ENCODE results near the gene NCAPH2. TPM values are rescaled to one million over a fixed set of nuclear protein-coding genes. Genes with fewer than 3 reads are reported as not detected.

NCAPH2 gene
- total and polyA plus RNA-seq, 2 of the 13 experiments (the other 11 are each of a cell fraction or from before 2014, with no cell fraction given): 28.1 to 64.4 TPM

GRCh38 chr22:50526108-50526833 lies 18.2 kb downstream of the NCAPH2 start (continued):
- no peak for TF ChIP-seq TFE3 (CRISPR knock-in tag; IDR thresholded peaks at IDR 0.05)
- TF ChIP-seq SP2 (CRISPR knock-in tag; IDR thresholded peaks at IDR 0.05): no peak
- TF ChIP-seq ZNF224 (CRISPR knock-in tag; IDR thresholded peaks at IDR 0.05): peak; percentile 58; the same call in 1 of the 2 replicates
- TF ChIP-seq GMEB1 (CRISPR knock-in tag; IDR thresholded peaks at IDR 0.05; ENCODE audit: borderline replicate concordance): no peak
- no peak; the same call in 1 of the 2 replicates for TF ChIP-seq GABPB1 (CRISPR knock-in tag; IDR thresholded peaks at IDR 0.05)
- TF ChIP-seq ATAD3A (CRISPR knock-in tag; IDR thresholded peaks at IDR 0.05): 0 out of 2 replicates have a peak, but pooled peaks have one; percentile 42
- no peak for TF ChIP-seq ZNF747 (CRISPR knock-in tag; IDR thresholded peaks at IDR 0.05; ENCODE audit: borderline replicate concordance)
- no peak for TF ChIP-seq ZNF619 (CRISPR knock-in tag; IDR thresholded peaks at IDR 0.05)
- TF ChIP-seq ZFX (CRISPR knock-in tag; IDR thresholded peaks at IDR 0.05; ENCODE audit: low read depth): no peak; the same call in 1 of the 2 replicates
- TF ChIP-seq MIER3 (CRISPR knock-in tag; IDR thresholded peaks at IDR 0.05; ENCODE audit: borderline replicate concordance): no peak
- no peak for TF ChIP-seq SMAD3 (CRISPR knock-in tag; IDR thresholded peaks at IDR 0.05)
- TF ChIP-seq ETV6 (CRISPR knock-in tag; conservative IDR thresholded peaks at IDR 0.05): no peak; the same call in 1 of the 2 replicates
- TF ChIP-seq SP1 (IDR thresholded peaks at IDR 0.05): no peak
- 0 out of 2 replicates have a peak, but pooled peaks have one; percentile 16 for TF ChIP-seq SP1 (CRISPR knock-in tag; IDR thresholded peaks at IDR 0.05)
- no peak for TF ChIP-seq SIN3A (IDR thresholded peaks at IDR 0.05; ENCODE audit: borderline replicate concordance, low read depth, low read length)
- TF ChIP-seq ZNF30 (CRISPR knock-in tag; IDR thresholded peaks at IDR 0.05): no peak
- no peak for TF ChIP-seq ZSCAN29 (CRISPR knock-in tag; conservative IDR thresholded peaks at IDR 0.05)
- no peak for TF ChIP-seq PPARG (CRISPR knock-in tag; conservative IDR thresholded peaks at IDR 0.05)
- TF ChIP-seq MTA1 (CRISPR knock-in tag; IDR thresholded peaks at IDR 0.05; ENCODE audit: borderline replicate concordance): no peak
- TF ChIP-seq ZXDC (CRISPR knock-in tag; IDR thresholded peaks at IDR 0.05): no peak
- no peak; the same call in 1 of the 2 replicates for TF ChIP-seq PHF21A (CRISPR knock-in tag; IDR thresholded peaks at IDR 0.05)
- peak; percentile 46; the same call in 1 of the 2 replicates for TF ChIP-seq MYC (CRISPR knock-in tag; IDR thresholded peaks at IDR 0.05; ENCODE audit: borderline replicate concordance)
- TF ChIP-seq SCMH1 (CRISPR knock-in tag; IDR thresholded peaks at IDR 0.05; ENCODE audit: borderline replicate concordance): no peak
- no peak for TF ChIP-seq FOXA3 (CRISPR knock-in tag; IDR thresholded peaks at IDR 0.05)
- no peak; the same call in 1 of the 2 replicates for TF ChIP-seq ARID2 (CRISPR knock-in tag; IDR thresholded peaks at IDR 0.05; ENCODE audit: borderline replicate concordance)
- no peak for TF ChIP-seq FOSL2 (CRISPR knock-in tag; IDR thresholded peaks at IDR 0.05)

Data from HepG2 (cell line).